Measurements from ENCODE around the gene SLC6A5.

SLC6A5 gene

DNA sequence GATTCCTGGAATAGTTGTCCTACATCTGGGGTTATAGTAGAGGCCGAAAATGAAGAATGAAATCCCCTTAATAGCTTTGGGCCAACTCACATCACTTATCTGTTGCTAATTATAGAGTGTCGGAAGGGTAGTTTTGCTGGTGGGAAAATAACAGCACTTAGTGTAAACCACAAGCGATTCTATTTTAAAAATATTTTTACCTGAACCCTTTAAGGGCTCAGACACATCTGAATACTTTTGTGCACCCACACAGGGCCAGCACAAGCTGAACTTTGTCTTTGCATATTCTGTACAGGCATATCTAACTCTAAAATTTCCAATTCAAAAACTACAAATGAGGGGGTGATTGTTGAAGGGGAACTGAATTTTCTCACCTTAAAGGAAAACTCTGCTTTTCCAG lies 27.6 kb downstream of the SLC6A5 start:
- Histone ChIP-seq H3K36me3 (replicated peaks; ENCODE audit: low read depth, low read length) (no peaks in the 10 kb centered on the region), H3K27ac (ENCODE audit: low read length) (no peak overlapping the region), H3K27me3 (ENCODE audit: low read depth, low read length) (no peaks in the 10 kb centered on the region; the same call in 1 of the 2 replicates), H2AFZ (ENCODE audit: low read depth, low read length) (no peak overlapping the region), H3K9ac (ENCODE audit: low read length) (no peak overlapping the region), H3K4me2 (ENCODE audit: low read length) (no peak overlapping the region), H3K4me3 (ENCODE audit: low read length) (no peak overlapping the region), H3K4me1 (ENCODE audit: low read length) (0 out of 2 replicates have a peak, but pooled peaks cover 2% of the 10 kb centered on the region), H4K20me1 (ENCODE audit: insufficient read depth, low read length) (no peaks in the 10 kb centered on the region), H3K9me3 (ENCODE audit: insufficient read depth, low read length) (no peaks in the 10 kb centered on the region), H3K79me2 (ENCODE audit: low read length) (no peaks in the 10 kb centered on the region)
- no peak for TF ChIP-seq CTCF (IDR thresholded peaks at IDR 0.05; ENCODE audit: low read depth, low read length)
- TF ChIP-seq EZH2phosphoT487 (IDR thresholded peaks at IDR 0.05; ENCODE audit: low read depth) = no peak

GRCh38 chr11:20627701-20628100 lies 28.3 kb downstream of the SLC6A5 start:
- Histone ChIP-seq H3K9ac (ENCODE audit: low read length) (no peak overlapping the region), H3K27me3 (ENCODE audit: low read depth, low read length) (no peaks in the 10 kb centered on the region; the same call in 1 of the 2 replicates), H3K79me2 (ENCODE audit: low read length) (no peaks in the 10 kb centered on the region), H2AFZ (ENCODE audit: low read depth, low read length) (no peak overlapping the region), H3K4me3 (ENCODE audit: low read length) (no peak overlapping the region), H3K36me3 (replicated peaks; ENCODE audit: low read depth, low read length) (no peaks in the 10 kb centered on the region), H4K20me1 (ENCODE audit: insufficient read depth, low read length) (no peaks in the 10 kb centered on the region), H3K27ac (ENCODE audit: low read length) (no peak overlapping the region), H3K9me3 (ENCODE audit: insufficient read depth, low read length) (no peaks in the 10 kb centered on the region), H3K4me2 (ENCODE audit: low read length) (no peak overlapping the region), H3K4me1 (ENCODE audit: low read length) (0 out of 2 replicates have a peak, but pooled peaks cover 2% of the 10 kb centered on the region)
- no peak for TF ChIP-seq EZH2phosphoT487 (IDR thresholded peaks at IDR 0.05; ENCODE audit: low read depth)
- no peak for TF ChIP-seq CTCF (IDR thresholded peaks at IDR 0.05; ENCODE audit: low read depth, low read length)

GRCh38 chr11:20631519-20632168 lies 32.2 kb downstream of the SLC6A5 start:
- H3K27ac ChIP-seq (ENCODE audit: low read length) = no peak overlapping the region
- no peaks in the 10 kb centered on the region for H3K4me1 ChIP-seq (ENCODE audit: low read length)
- no peaks in the 10 kb centered on the region; the same call in 1 of the 2 replicates for H3K27me3 ChIP-seq (ENCODE audit: low read depth, low read length)
- no peaks in the 10 kb centered on the region for H3K9me3 ChIP-seq (ENCODE audit: insufficient read depth, low read length)
- no peaks in the 10 kb centered on the region for H3K36me3 ChIP-seq (replicated peaks; ENCODE audit: low read depth, low read length)
- no peak overlapping the region for H3K4me3 ChIP-seq (ENCODE audit: low read length)
- H4K20me1 ChIP-seq (ENCODE audit: insufficient read depth, low read length) = no peaks in the 10 kb centered on the region
- H2AFZ ChIP-seq (ENCODE audit: low read depth, low read length) = no peak overlapping the region
- no peak for TF ChIP-seq EZH2phosphoT487 (IDR thresholded peaks at IDR 0.05; ENCODE audit: low read depth)
- TF ChIP-seq CTCF (IDR thresholded peaks at IDR 0.05; ENCODE audit: low read depth, low read length) = no peak
- H3K4me2 ChIP-seq (ENCODE audit: low read length) = no peak overlapping the region
- H3K79me2 ChIP-seq (ENCODE audit: low read length) = no peaks in the 10 kb centered on the region
- no peak overlapping the region for H3K9ac ChIP-seq (ENCODE audit: low read length)

- H3K4me2 ChIP-seq (ENCODE audit: low read length) = no peak overlapping the region
- no peak for TF ChIP-seq CTCF (IDR thresholded peaks at IDR 0.05; ENCODE audit: low read depth, low read length)
- TF ChIP-seq EZH2phosphoT487 (IDR thresholded peaks at IDR 0.05; ENCODE audit: low read depth) = no peak
- H3K27me3 ChIP-seq (ENCODE audit: low read depth, low read length) = no peaks in the 10 kb centered on the region; the same call in 1 of the 2 replicates
These were observed 32.7 kb downstream of the SLC6A5 start for GRCh38 chr11:20632169-20632532.

More at GRCh38 chr11:20632169-20632532, 32.7 kb downstream of the SLC6A5 start:
- Histone ChIP-seq H2AFZ (ENCODE audit: low read depth, low read length) (no peak overlapping the region), H4K20me1 (ENCODE audit: insufficient read depth, low read length) (no peaks in the 10 kb centered on the region), H3K9ac (ENCODE audit: low read length) (no peak overlapping the region), H3K79me2 (ENCODE audit: low read length) (no peaks in the 10 kb centered on the region), H3K4me1 (ENCODE audit: low read length) (no peaks in the 10 kb centered on the region), H3K36me3 (replicated peaks; ENCODE audit: low read depth, low read length) (no peaks in the 10 kb centered on the region), H3K4me3 (ENCODE audit: low read length) (no peak overlapping the region), H3K9me3 (ENCODE audit: insufficient read depth, low read length) (no peaks in the 10 kb centered on the region), H3K27ac (ENCODE audit: low read length) (no peak overlapping the region)

Measured in OCI-LY3 (cell line).